ENCODE results near the gene HSPA1A. TPM values are rescaled to one million over a fixed set of nuclear protein-coding genes. Genes with fewer than 3 reads are reported as not detected.
"Not testable (repeated sequence)": the region's sequence is repeated elsewhere in the genome, so short reads cannot be mapped to it uniquely, and the experiment has no call there.

Gene HSPA1A
- polyA plus RNA-seq, 12 donors, result 47.4 to 110 (median 62.3) TPM; not detected in 1

- not testable (repeated sequence) for DNase-seq
Observed at GRCh38 chr6:31801031-31801927, 14.1 kb upstream of the HSPA1A start.

- no peak for DNase-seq
Observed at GRCh38 chr6:31805939-31806469, 9.3 kb upstream of the HSPA1A start.

- DNase-seq, result peak; percentile 98
Observed at GRCh38 chr6:31806470-31807272, 8.7 kb upstream of the HSPA1A start, which contains the start of gene LSM2. Gene LSM2, minus strand, starts transcription at chr6:31806966. Its CDS starts 209 bp downstream, at chr6:31806757.

- not testable (repeated sequence) for DNase-seq
Observed at GRCh38 chr6:31808599-31808998, 6.7 kb upstream of the HSPA1A start.

GRCh38 chr6:31811645-31812044, 3.7 kb upstream of the HSPA1A start:
- no peak for DNase-seq

- no peak for DNase-seq
Observed at GRCh38 chr6:31813465-31813849, 1.9 kb upstream of the HSPA1A start.

GRCh38 chr6:31814677-31815024, 692 bp upstream of the HSPA1A start:
- peak; percentile 98 for DNase-seq

- DNase-seq, result not testable (repeated sequence)
Observed at GRCh38 chr6:31817133-31817928, 2.0 kb downstream of the HSPA1A start.

- not testable (repeated sequence) for DNase-seq
Observed at GRCh38 chr6:31817929-31818511, 2.7 kb downstream of the HSPA1A start.

GRCh38 chr6:31819871-31820299, 4.5 kb downstream of the HSPA1A start:
- no peak for DNase-seq

GRCh38 chr6:31820399-31820798, 5.1 kb downstream of the HSPA1A start:
- not testable (repeated sequence) for DNase-seq

- peak; percentile 68 for DNase-seq
Observed at GRCh38 chr6:31821301-31822035, 6.1 kb downstream of the HSPA1A start.

GRCh38 chr6:31822036-31822821, 6.9 kb downstream of the HSPA1A start:
- peak; percentile 73 for DNase-seq

GRCh38 chr6:31823592-31824196, 8.4 kb downstream of the HSPA1A start:
- DNase-seq, result not testable (repeated sequence)

- DNase-seq, result no peak
Observed at GRCh38 chr6:31825553-31825952, 10.2 kb downstream of the HSPA1A start.

- DNase-seq, result peak; percentile 93
Observed at GRCh38 chr6:31826793-31827285, 11.5 kb downstream of the HSPA1A start.

GRCh38 chr6:31827286-31828079, 12.1 kb downstream of the HSPA1A start, which contains the start of gene HSPA1B:
Gene HSPA1B, plus strand, starts transcription at chr6:31827738. Its CDS starts 213 bp downstream, at chr6:31827951.
- DNase-seq, result peak; percentile 99
